Right lung (tissue), 5 donors: ENCODE results near the gene NFKBIE. TPM values are rescaled to one million over a fixed set of nuclear protein-coding genes. Genes with fewer than 3 reads are reported as not detected.

ENCODE experiments used
- polyA plus RNA-seq, 5 donors: library from polyadenylated mRNA; unstranded; fragments of 120-200 nt; gene quantifications; one replicate each; pipeline versions ENCODE4 v1.2.1 to v1.2.3, GENCODE V29; 2013; ENCODE audit warnings: inconsistent platforms in 1 of 5, low replicate concordance in 1 of 5; ENCODE audit not compliant: insufficient read length in 5 of 5, insufficient read depth in 1 of 5

Gene NFKBIE
- polyA plus RNA-seq, 5 donors, result 7.2 to 10.1 (median 8.5) TPM

Other genes starting within 250 kb of the NFKBIE start
- gene MRPL14, start 138.1 kb downstream of the NFKBIE start, polyA plus RNA-seq, result 10 to 100 TPM; 28.3 to 43.0 (median 37.2) TPM
- gene TMEM63B, start 138.0 kb downstream of the NFKBIE start, polyA plus RNA-seq, result 10 to 100 TPM; 26.0 to 38.2 (median 29.5) TPM
- under 1 TPM; 0.06 to 0.26 (median 0.12) TPM for gene CAPN11, start 106.7 kb downstream of the NFKBIE start, polyA plus RNA-seq
- gene MYMX, start 48.6 kb downstream of the NFKBIE start, polyA plus RNA-seq, result 1 to 10 TPM in 2 of 5 donors, under 1 TPM in 3; 0.37 to 1.8 (median 0.70) TPM
- 10 to 100 TPM; 21.9 to 33.2 (median 26.2) TPM for gene SLC29A1, start 42.0 kb downstream of the NFKBIE start, polyA plus RNA-seq
- 1,000 to 10,000 TPM; 1,058 to 1,493 (median 1,212) TPM for gene HSP90AB1, start 18.4 kb downstream of the NFKBIE start, polyA plus RNA-seq
- 10 to 100 TPM; 38.9 to 49.0 (median 43.2) TPM for gene SLC35B2, start 8.0 kb downstream of the NFKBIE start, polyA plus RNA-seq
- gene TMEM151B, start 4.9 kb upstream of the NFKBIE start, polyA plus RNA-seq, result 1 to 10 TPM in 1 of 5 donors, under 1 TPM in 4; 0.38 to 1.2 (median 0.91) TPM
- gene AARS2, start 47.8 kb upstream of the NFKBIE start, polyA plus RNA-seq, result 10 to 100 TPM; 14.2 to 17.4 (median 16.5) TPM
- gene SPATS1, start 77.1 kb upstream of the NFKBIE start, polyA plus RNA-seq, result 1 to 10 TPM in 1 of 5 donors, under 1 TPM in 3, not detected in 1; 0.53 to 1.2 (median 0.75) TPM
- 10 to 100 TPM; 27.3 to 40.8 (median 37.5) TPM for gene CDC5L, start 122.2 kb upstream of the NFKBIE start, polyA plus RNA-seq